GM12872 (cell line): Measurements from ENCODE around the gene PDCD4.

Experiments used
- TF ChIP-seq, protein P1 (sequence below): IDR thresholded peaks from 3 replicates; pipeline ENCODE4 v1.5.1; 2011; ENCODE audit warnings: low read depth, mild to moderate bottlenecking, low read length, moderate library complexity; ENCODE audit not compliant: insufficient read depth

PDCD4 gene

DNA sequence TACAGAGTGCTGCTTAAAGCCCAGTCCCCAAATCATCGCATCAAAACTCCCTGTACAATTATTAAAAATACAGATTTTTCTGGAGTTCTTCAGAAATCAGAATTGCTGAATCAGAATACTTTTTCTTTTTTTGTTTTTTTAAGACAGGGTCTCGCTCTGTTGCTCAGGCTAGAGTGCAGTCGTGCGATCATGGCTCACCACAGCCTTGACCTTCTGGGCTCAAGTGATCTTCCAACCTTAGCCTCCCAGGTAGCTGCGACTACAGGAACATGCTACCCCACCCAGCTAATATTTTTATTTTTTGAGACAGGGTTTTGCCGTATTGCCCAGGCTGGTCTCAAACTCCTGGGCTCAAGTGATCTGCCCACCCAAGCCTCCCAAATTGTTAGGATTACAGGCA is 43.3 kb downstream of the PDCD4 start:
- TF ChIP-seq, protein P1, sequence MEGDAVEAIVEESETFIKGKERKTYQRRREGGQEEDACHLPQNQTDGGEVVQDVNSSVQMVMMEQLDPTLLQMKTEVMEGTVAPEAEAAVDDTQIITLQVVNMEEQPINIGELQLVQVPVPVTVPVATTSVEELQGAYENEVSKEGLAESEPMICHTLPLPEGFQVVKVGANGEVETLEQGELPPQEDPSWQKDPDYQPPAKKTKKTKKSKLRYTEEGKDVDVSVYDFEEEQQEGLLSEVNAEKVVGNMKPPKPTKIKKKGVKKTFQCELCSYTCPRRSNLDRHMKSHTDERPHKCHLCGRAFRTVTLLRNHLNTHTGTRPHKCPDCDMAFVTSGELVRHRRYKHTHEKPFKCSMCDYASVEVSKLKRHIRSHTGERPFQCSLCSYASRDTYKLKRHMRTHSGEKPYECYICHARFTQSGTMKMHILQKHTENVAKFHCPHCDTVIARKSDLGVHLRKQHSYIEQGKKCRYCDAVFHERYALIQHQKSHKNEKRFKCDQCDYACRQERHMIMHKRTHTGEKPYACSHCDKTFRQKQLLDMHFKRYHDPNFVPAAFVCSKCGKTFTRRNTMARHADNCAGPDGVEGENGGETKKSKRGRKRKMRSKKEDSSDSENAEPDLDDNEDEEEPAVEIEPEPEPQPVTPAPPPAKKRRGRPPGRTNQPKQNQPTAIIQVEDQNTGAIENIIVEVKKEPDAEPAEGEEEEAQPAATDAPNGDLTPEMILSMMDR = no peak

DNA sequence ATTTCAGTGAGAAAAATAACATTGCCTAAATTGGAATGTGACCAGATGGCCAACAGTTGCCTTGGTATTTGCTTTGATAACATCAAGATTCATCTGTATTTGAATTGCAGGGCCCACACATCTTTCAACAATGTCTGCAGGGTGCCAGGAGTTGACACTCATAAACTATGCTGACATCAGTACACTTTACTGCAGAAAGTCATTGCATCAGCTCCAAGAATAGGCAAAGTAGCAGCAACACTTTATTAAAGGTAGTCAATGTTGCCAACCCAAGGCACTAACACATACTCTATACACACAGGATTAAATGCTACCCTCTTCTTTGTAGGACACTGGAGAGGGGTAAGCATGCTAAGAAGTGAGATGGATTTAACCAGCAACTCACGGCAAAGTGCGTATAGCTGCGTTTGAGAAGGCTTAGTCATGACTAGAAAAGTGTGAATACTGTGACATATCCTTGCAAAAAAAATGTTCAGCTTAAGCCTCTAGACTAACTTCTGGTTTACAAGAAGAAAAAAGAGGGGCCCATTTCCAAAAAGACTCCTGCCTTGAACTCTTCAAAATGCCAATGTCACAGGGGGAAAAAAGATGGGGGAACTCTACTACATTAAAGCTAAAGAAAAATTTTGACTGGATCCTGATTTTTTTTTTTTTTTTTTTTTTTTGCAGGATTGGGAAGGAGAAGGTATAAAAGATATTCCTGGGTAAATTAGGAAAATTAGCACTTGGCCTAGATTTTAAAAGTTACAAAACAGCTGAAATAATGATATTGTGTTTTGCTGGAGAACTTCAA is 45.0 kb downstream of the PDCD4 start:
- TF ChIP-seq, protein P1 = no peak

DNA sequence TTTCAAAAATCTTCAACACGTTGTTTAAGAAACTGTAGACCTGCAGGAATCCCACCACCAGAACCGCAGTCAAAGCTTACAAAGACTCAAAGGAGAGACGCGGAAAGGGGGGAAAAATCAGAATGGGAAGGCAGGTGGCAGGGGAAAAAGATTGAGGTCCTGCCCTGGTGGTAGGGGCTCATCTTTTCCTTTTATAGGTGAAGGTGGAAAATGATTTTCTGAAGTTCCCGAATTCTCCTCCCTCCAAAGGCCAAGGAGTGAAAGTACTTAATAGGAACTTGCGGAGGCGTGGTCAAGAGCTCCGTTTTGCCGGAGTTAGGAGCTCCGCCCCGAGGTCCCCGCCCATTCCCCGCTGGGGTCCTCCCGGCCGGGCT is 46.5 kb downstream of the PDCD4 start:
- TF ChIP-seq, protein P1 = no peak

DNA sequence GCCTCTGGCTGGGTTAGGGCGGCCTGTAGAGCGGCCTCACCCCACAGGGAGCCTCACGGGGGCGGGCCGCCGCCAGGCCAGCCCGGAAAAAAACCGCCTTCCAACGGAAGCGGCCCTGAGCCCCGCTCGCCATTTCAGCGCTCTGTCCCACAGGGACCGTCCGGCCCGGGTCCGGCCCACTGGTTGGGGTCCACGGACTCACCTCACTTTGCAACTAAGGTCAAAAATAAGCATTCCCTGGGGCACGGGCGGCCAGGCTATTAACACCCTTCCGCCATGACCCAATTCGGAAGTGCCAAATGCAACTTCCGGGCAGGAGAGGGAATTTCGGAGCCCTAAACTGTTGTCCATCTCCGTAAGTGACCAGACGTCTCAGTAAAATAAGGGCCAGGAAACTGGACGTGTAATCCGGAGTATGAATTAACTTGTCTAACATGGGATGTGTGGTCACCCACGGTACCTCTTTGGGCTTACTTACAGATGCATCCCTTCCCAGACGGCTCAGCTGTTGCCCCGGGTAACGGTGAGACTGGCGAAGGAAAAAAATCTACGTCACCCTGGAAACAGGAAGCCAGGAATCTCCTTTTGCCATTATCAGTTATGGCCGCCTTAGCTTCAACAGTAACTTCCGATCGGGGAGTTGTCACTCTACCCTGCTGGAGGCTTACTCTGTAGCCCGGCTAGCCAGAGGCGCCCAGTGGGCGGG is 47.1 kb downstream of the PDCD4 start, which contains the start of gene BBIP1:
Gene BBIP1 (minus strand): TSS at position 538 of the 706 bp plus-strand sequence. CDS start 1,023 bp downstream, outside the sequence.
- TF ChIP-seq, protein P1 = no peak

DNA sequence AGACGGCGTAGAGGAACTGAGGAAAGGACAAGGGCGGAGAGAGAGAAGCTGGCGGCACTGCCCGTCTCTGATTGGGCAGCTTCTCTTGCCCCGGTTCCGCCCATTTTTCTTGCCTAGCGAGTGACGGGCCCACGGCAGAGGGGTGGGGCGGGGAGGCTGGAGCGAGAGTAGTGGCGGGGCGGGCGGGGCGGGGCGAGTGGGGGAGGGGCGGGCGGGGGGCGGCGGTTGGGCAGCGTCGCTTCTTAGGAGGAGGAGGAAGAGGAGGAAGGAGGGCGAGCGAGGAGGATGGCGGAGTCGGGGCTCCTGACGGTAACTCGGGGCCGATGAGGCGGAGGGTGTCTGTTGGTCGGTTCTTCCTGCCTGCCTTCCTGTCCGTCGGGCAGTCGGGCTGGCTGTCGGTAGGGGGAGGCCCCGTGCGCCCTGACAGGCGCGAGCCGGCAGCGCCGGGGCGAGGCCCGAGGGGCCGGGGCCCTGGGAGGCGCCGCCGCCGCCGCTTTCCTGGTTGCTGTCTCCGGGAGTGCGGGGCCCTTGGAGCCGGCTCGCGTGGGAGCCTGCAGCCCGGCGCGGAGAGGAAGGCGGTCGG is 47.7 kb downstream of the PDCD4 start, which contains the start of gene SHOC2:
Gene SHOC2 (plus strand): TSS at position 256 of the 583 bp plus-strand sequence. CDS start 44,755 bp downstream, outside the sequence.
- TF ChIP-seq, protein P1 = peak; percentile 37; the same call in 1 of the 3 replicates

DNA sequence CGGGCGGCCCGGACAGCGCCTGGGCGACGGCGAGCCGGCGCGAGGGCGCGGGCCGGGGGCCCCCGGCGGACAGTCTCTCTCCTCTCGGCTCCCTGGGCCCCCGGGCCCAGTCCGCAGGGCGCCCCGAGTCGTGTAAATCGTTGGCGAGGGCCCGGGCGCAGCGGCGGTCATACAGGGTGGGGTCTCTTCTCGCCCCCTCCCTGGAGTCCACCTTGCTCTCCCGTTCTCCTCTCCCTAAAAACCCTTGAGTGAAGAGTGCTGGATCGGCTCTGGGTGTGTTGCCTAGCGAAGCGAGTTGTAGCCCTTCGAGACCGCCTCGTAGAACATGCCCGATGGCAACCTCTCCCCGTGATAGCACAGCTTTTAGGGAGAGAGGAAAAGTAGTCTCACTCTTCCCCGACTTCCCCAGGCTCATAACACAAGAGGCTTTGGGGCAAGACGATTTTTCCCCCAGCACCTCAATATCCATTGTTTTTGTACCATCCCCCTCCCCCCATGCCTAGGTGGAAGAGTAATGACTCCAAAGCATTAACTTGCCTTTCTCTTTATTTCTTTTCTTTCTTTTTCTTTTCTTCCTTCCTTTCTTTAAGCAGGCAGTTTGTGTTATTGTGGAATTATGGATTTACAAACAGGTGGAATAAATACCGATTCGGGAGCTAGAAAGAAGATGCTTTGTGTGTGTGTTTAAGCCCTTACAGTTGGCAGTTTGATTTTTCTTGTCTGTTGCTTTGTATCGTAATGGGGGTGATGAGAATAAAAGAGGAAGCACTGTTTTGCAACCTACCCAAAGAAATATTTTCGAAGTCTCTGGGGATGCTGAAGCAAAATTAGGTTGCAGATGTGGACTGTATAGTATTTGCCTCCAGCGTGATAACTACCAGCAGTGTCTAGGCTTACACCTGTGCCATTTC is 48.5 kb downstream of the PDCD4 start:
- TF ChIP-seq, protein P1 = no peak
